ENCODE results near the gene CAPN2.

The CAPN2 gene

GRCh38 chr1:223761411-223761810, 49.1 kb downstream of the CAPN2 start:
- DNase-seq: no peak

GRCh38 chr1:223763251-223763650, 50.9 kb downstream of the CAPN2 start:
- DNase-seq: no peak

GRCh38 chr1:223763881-223764280, 51.5 kb downstream of the CAPN2 start:
- no peak for DNase-seq

- no peak for DNase-seq
Measured at GRCh38 chr1:223765036-223765718, 52.8 kb downstream of the CAPN2 start.

GRCh38 chr1:223765719-223766340, 53.5 kb downstream of the CAPN2 start:
- DNase-seq: no peak

GRCh38 chr1:223770621-223771315, 58.4 kb downstream of the CAPN2 start:
- DNase-seq: no peak

- DNase-seq: no peak
Measured at GRCh38 chr1:223771469-223771813, 59.1 kb downstream of the CAPN2 start.

- DNase-seq: no peak
Measured at GRCh38 chr1:223771814-223772770, 59.8 kb downstream of the CAPN2 start.

- no peak for DNase-seq
Measured at GRCh38 chr1:223772771-223773160, 60.4 kb downstream of the CAPN2 start.

- DNase-seq: no peak
Measured at GRCh38 chr1:223774134-223774814, 61.9 kb downstream of the CAPN2 start.

- no peak for DNase-seq
Measured at GRCh38 chr1:223775054-223775453, 62.7 kb downstream of the CAPN2 start.

- DNase-seq: no peak
Measured at GRCh38 chr1:223775711-223776074, 63.4 kb downstream of the CAPN2 start.

GRCh38 chr1:223776075-223776814, 63.9 kb downstream of the CAPN2 start:
- DNase-seq: no peak

- no peak for DNase-seq
Measured at GRCh38 chr1:223776826-223777454, 64.6 kb downstream of the CAPN2 start.

- no peak for DNase-seq
Measured at GRCh38 chr1:223780318-223780717, 68.0 kb downstream of the CAPN2 start.

- DNase-seq: no peak
Measured at GRCh38 chr1:223780949-223781348, 68.6 kb downstream of the CAPN2 start.

- DNase-seq: no peak
Measured at GRCh38 chr1:223783676-223784075, 71.3 kb downstream of the CAPN2 start.

- DNase-seq: no peak
Measured at GRCh38 chr1:223784541-223784940, 72.2 kb downstream of the CAPN2 start.

- no peak for DNase-seq
Measured at GRCh38 chr1:223785808-223786207, 73.5 kb downstream of the CAPN2 start.

- DNase-seq: no peak
Measured at GRCh38 chr1:223788746-223789415, 76.5 kb downstream of the CAPN2 start.

GRCh38 chr1:223792046-223792445, 79.7 kb downstream of the CAPN2 start:
- no peak for DNase-seq

All from activated T-cell treated with anti-CD3 and anti-CD28 coated beads, Interleukin-2, amount 50 U/mL, for 1 hour (primary cell).